ENCODE data around the gene CDKN3. TPM values are rescaled to one million over a fixed set of nuclear protein-coding genes. Genes with fewer than 3 reads are reported as not detected.
A peak's percentile ranks its signal among the peaks of the same experiment; 100 is the strongest.

The CDKN3 gene
- total RNA-seq, 6 experiments from 2014 or later, result 33.3 to 106 (median 91.8) TPM

DNA sequence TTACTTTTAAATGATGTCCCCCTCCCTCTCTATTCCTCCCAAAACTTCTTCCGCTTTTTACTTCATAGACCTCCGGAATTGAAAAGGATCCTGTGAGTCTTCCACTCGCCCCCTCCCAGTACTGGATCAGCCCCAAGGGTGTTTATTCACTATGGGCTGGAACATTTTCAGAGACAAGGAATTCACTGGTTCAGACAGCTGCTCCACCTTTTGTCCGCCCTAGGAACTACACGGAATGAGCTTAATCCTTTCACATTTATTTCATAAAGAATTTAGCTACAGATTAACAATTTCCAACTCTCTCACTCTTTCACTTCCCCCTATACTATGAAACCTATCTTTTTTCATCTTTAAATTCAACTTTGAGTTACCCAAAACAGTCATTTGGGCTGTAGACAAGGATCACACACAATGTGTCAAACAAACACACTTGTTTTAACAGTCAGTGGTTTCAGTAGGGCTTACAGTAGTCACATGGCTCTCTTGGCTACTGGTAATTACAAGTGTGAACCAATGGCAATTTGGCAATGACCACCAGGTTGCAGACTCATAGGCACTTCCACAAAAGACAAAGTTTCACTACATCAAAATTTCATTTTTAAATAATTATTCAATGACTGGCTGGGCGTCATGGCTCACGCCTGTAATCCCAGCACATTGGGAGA, 23.8 kb downstream of the CDKN3 start:
- Mint-ChIP-seq H3K27me3 (ENCODE audit: insufficient read depth) (no peaks in the 10 kb centered on the region), H3K4me1 (ENCODE audit: low read depth) (peaks cover 18% of the 10 kb centered on the region), H3K4me3 (no peak overlapping the region), H3K27ac (peak overlapping the region; percentile 40), H3K9me3 (no peaks in the 10 kb centered on the region), H3K36me3 (ENCODE audit: low read depth) (peaks cover 12% of the 10 kb centered on the region)
- peak; percentile 54 for DNase-seq
- TF ChIP-seq, protein P1, sequence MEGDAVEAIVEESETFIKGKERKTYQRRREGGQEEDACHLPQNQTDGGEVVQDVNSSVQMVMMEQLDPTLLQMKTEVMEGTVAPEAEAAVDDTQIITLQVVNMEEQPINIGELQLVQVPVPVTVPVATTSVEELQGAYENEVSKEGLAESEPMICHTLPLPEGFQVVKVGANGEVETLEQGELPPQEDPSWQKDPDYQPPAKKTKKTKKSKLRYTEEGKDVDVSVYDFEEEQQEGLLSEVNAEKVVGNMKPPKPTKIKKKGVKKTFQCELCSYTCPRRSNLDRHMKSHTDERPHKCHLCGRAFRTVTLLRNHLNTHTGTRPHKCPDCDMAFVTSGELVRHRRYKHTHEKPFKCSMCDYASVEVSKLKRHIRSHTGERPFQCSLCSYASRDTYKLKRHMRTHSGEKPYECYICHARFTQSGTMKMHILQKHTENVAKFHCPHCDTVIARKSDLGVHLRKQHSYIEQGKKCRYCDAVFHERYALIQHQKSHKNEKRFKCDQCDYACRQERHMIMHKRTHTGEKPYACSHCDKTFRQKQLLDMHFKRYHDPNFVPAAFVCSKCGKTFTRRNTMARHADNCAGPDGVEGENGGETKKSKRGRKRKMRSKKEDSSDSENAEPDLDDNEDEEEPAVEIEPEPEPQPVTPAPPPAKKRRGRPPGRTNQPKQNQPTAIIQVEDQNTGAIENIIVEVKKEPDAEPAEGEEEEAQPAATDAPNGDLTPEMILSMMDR (IDR thresholded peaks at IDR 0.05), result peak; percentile 80

DNA sequence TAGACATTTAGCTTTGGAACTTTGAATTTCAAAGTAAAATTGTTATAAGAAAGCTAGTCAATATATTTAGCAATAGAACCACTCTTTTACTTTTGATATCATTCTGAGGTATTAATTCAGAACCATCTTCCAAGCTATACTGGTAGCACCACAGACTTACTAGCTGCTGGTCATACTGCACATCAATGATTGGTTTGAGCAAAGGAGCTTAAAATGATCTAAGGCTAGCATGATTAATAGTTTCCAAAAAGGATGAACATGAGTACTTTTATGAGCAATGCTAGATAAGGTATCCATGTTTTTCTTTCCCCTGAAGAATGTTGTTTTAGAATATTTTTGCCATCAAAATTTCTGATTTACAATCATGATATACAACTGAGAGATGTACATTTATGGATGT, 27.2 kb downstream of the CDKN3 start:
- H3K36me3 Mint-ChIP-seq (ENCODE audit: low read depth), result peaks cover 18% of the 10 kb centered on the region
- no peak overlapping the region for H3K27ac Mint-ChIP-seq
- no peak overlapping the region for H3K4me3 Mint-ChIP-seq
- peaks cover 18% of the 10 kb centered on the region for H3K4me1 Mint-ChIP-seq (ENCODE audit: low read depth)
- TF ChIP-seq, protein P1 (IDR thresholded peaks at IDR 0.05), result no peak
- no peaks in the 10 kb centered on the region for H3K9me3 Mint-ChIP-seq
- H3K27me3 Mint-ChIP-seq (ENCODE audit: insufficient read depth), result no peaks in the 10 kb centered on the region
- DNase-seq, result no peak

DNA sequence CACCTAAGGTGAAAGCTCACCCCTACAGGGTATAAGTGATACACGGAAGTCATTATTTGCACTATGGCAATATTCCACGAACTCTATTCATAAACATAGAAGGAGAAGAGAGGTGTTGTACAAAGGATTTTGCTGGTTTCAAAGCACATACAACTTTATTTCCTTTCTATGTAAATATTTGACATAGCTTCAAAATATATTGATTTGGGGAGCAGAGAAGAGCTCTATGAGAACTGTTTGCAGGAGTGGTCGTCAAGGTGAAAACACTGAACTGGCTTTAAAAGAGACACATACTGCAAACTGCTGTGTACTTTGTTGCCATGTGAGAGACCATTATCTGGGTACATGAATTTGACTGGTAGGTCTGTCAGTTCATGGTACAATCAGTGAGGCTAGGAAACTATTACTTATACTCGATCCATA, 27.7 kb downstream of the CDKN3 start:
- H3K36me3 Mint-ChIP-seq (ENCODE audit: low read depth), result peaks cover 18% of the 10 kb centered on the region
- H3K4me3 Mint-ChIP-seq, result no peak overlapping the region
- H3K9me3 Mint-ChIP-seq, result no peaks in the 10 kb centered on the region
- no peak overlapping the region for H3K27ac Mint-ChIP-seq
- peaks cover 18% of the 10 kb centered on the region for H3K4me1 Mint-ChIP-seq (ENCODE audit: low read depth)
- TF ChIP-seq, protein P1 (IDR thresholded peaks at IDR 0.05), result no peak
- DNase-seq, result no peak
- no peaks in the 10 kb centered on the region for H3K27me3 Mint-ChIP-seq (ENCODE audit: insufficient read depth)

DNA sequence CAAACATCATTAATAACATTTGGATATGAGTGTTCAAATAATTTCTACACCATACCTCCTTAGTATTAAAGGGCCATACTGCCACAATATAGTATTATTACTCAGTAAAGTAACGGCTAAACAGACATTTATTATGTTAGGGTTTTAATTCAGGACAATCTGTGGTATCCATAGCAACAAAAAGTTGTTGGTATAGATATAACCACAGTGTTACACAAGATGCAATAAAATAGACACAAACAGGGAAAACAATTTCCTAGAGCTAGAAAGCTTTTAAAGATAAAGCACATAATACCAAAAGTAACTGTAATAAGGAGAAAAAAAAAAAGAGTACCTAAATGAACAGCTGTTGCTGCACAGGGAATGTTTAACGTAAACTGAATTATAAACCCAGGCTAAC, 28.3 kb downstream of the CDKN3 start:
- peak overlapping the region; percentile 29 for H3K27ac Mint-ChIP-seq
- peaks cover 18% of the 10 kb centered on the region for H3K4me1 Mint-ChIP-seq (ENCODE audit: low read depth)
- no peaks in the 10 kb centered on the region for H3K27me3 Mint-ChIP-seq (ENCODE audit: insufficient read depth)
- TF ChIP-seq, protein P1 (IDR thresholded peaks at IDR 0.05), result no peak
- no peak overlapping the region for H3K4me3 Mint-ChIP-seq
- peaks cover 18% of the 10 kb centered on the region for H3K36me3 Mint-ChIP-seq (ENCODE audit: low read depth)
- no peak for DNase-seq
- H3K9me3 Mint-ChIP-seq, result no peaks in the 10 kb centered on the region

DNA sequence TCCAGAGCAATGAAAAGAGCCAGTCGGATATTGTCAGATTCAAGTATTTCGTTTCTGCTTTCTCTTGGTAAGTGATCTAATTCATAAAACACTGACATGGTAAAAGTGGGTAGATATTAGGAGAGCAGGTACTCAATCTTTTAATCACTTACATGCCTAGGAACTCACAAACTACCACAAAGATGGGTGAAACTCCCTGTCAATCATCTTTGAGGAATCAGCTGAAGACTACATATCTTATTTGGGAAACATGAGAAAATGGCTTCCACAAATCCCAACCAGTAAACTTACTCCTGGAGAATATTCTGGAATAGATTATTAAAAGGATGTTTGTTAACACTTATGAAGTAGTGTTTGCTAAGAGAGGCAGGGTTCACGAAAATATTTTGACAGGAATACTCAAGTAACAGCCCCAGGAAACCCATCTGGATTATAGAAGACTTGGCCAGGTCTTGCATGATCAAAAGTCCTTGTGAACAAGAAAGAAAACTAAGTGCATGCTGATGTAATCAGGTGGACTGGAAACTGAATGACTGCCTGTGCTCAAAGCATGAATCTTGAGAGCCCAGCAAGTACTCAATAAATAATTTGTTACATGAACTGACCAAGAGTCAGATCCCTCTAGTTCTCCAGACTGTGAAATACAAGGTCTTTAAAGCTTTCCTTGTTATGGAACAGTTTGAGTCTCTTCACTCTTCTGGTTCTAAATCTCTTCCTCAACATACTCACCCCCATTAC, 28.9 kb downstream of the CDKN3 start:
- no peaks in the 10 kb centered on the region for H3K27me3 Mint-ChIP-seq (ENCODE audit: insufficient read depth)
- TF ChIP-seq, protein P1 (IDR thresholded peaks at IDR 0.05), result no peak
- H3K4me3 Mint-ChIP-seq, result no peak overlapping the region
- H3K9me3 Mint-ChIP-seq, result no peaks in the 10 kb centered on the region
- H3K27ac Mint-ChIP-seq, result peak overlapping the region; percentile 29; the same call in 1 of the 2 replicates
- H3K4me1 Mint-ChIP-seq (ENCODE audit: low read depth), result peaks cover 12% of the 10 kb centered on the region
- no peak for DNase-seq
- H3K36me3 Mint-ChIP-seq (ENCODE audit: low read depth), result peaks cover 18% of the 10 kb centered on the region

Data from HFFc6 (cell line).